ENCODE measurements around the gene FGFRL1.

FGFRL1 gene

GRCh38 chr4:1019729-1020470 is 8.5 kb downstream of the FGFRL1 start:
- H3K27ac ChIP-seq = peak overlapping the region; percentile 55; the same call in 1 of the 2 replicates
- ChIA-PET CTCF (no interaction called here), POLR2A (ENCODE audit: low non-redundant PET) (no interaction called here)
- no peak for TF ChIP-seq CTCF (conservative IDR thresholded peaks at IDR 0.05; ENCODE audit: low read depth)
- DNase-seq (ENCODE audit: low spot score) = no peak

- peak overlapping the region; percentile 60 for H3K27ac ChIP-seq
- TF ChIP-seq CTCF (conservative IDR thresholded peaks at IDR 0.05; ENCODE audit: low read depth) = no peak
- ChIA-PET POLR2A (ENCODE audit: low non-redundant PET) (no interaction called here), CTCF (no interaction called here)
- no peak for DNase-seq (ENCODE audit: low spot score)
Measured at GRCh38 chr4:1021386-1022050, 10.1 kb downstream of the FGFRL1 start.

- peak overlapping the region; percentile 60 for H3K27ac ChIP-seq
- no peak for DNase-seq (ENCODE audit: low spot score)
- no peak for TF ChIP-seq CTCF (conservative IDR thresholded peaks at IDR 0.05; ENCODE audit: low read depth)
- ChIA-PET POLR2A (ENCODE audit: low non-redundant PET) (no interaction called here), CTCF (no interaction called here)
Measured at GRCh38 chr4:1022051-1022738, 10.8 kb downstream of the FGFRL1 start.

- CTCF ChIA-PET = no interaction called here
- POLR2A ChIA-PET (ENCODE audit: low non-redundant PET) = no interaction called here
- no peak for DNase-seq (ENCODE audit: low spot score)
- H3K27ac ChIP-seq = peak overlapping the region; percentile 60; the same call in 1 of the 2 replicates
- TF ChIP-seq CTCF (conservative IDR thresholded peaks at IDR 0.05; ENCODE audit: low read depth) = no peak
Measured at GRCh38 chr4:1022739-1023066, 11.3 kb downstream of the FGFRL1 start.

- POLR2A ChIA-PET (ENCODE audit: low non-redundant PET) = no interaction called here
- no peak overlapping the region; the same call in 1 of the 2 replicates for H3K27ac ChIP-seq
- DNase-seq (ENCODE audit: low spot score) = no peak
- no peak for TF ChIP-seq CTCF (conservative IDR thresholded peaks at IDR 0.05; ENCODE audit: low read depth)
- CTCF ChIA-PET = no interaction called here
Measured at GRCh38 chr4:1023075-1023640, 11.7 kb downstream of the FGFRL1 start.

GRCh38 chr4:1023895-1024740 is 12.7 kb downstream of the FGFRL1 start:
- 0 out of 2 replicates have a peak overlapping the region, but pooled peaks have one; percentile 2 for H3K27ac ChIP-seq
- no peak for DNase-seq (ENCODE audit: low spot score)
- no peak for TF ChIP-seq CTCF (conservative IDR thresholded peaks at IDR 0.05; ENCODE audit: low read depth)
- CTCF ChIA-PET = no interaction called here
- POLR2A ChIA-PET (ENCODE audit: low non-redundant PET) = no interaction called here
